ENCODE measurements around the gene EDIL3.

- TF ChIP-seq ZNF207 (IDR thresholded peaks at IDR 0.05; ENCODE audit: borderline replicate concordance) (no peak), CTCF (IDR thresholded peaks at IDR 0.05 in 2 of 3, conservative IDR thresholded peaks at IDR 0.05 in 1 of 3; ENCODE audit: control insufficient read depth in 2 of 3, extremely low read depth in 1 of 3, insufficient read depth in 1 of 3, low read depth in 3 of 3, low read length in 3 of 3) (no peak), IRF3 (IDR thresholded peaks at IDR 0.05) (no peak), HDAC6 (IDR thresholded peaks at IDR 0.05; ENCODE audit: unreplicated experiment) (no peak), EZH2 (IDR thresholded peaks at IDR 0.05; ENCODE audit: borderline replicate concordance, control insufficient read depth, low read depth, low read length) (no peak), SREBF2 (IDR thresholded peaks at IDR 0.05; ENCODE audit: low read length) (no peak), JUNB (IDR thresholded peaks at IDR 0.05) (no peak), RAD21 (IDR thresholded peaks at IDR 0.05; ENCODE audit: insufficient read depth, low read depth, low read length) (no peak), ATF2 (IDR thresholded peaks at IDR 0.05; ENCODE audit: low read length) (no peak), NFYA (IDR thresholded peaks at IDR 0.05; ENCODE audit: borderline replicate concordance, low read depth, low read length) (no peak), MXI1 (IDR thresholded peaks at IDR 0.05; ENCODE audit: low read depth, low read length) (no peak), CREB1 (IDR thresholded peaks at IDR 0.05; ENCODE audit: low read depth) (no peak)
These were observed 493.4 kb downstream of the EDIL3 start for GRCh38 chr5:83891261-83891660.
